GM18507 (cell line): ENCODE results near the gene PCDH19.

Source experiments
- DNase-seq: peaks from one replicate; pipeline ENCODE4 v3.0.0; 2011; ENCODE audit warnings: low read depth; ENCODE audit not compliant: insufficient read length; ENCODE audit errors: extremely low spot score
- FAIRE-seq: peaks from 2 replicates; lab custom pipeline; 2011; peaks lifted over from hg19 to GRCh38; lab: Jason Lieb, UNC

Gene PCDH19

DNA sequence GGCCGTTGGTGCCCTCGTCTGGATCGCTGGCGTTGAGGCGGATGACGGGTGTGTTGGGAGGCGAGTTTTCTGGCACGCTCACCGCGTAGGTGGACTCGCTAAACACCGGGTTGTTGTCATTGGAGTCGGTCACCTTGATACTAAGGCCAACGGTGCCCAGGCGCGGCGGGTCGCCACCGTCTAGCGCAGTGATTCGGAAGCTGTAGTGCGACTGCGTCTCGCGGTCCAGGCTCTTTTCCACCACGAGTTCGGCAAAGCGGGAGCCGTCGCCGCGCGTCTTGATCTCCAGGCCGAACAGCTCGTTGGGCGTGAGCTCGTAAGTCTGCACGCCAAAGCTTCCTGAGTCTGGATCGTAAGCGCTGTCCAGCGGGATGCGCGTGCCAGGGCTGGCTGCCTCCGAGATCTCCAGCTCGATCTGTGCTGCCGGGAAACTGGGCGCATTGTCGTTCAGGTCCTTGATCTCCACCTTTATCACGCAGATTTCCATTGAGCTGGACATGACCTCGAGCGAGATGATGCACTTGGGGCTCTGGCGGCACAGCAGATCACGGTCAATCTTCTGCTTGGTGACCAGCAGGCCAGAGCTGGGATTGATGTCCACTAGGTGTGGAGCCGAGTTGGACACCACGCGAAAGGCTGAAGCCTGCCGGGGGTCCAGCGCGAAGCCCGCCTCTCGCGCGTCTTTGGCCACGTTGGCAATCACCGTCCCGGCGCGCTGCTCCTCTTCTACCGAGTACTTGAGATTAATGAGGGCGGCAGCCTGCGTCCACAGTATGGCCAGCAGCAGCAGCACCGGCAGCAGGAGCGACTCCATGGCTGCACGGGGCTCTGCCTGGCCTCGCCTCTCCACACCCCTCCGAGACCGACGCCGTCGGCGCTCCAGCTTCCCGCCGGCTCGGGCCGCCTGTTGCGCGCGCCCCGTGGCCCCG, 2.0 kb downstream of the PCDH19 start:
- FAIRE-seq (no peak), DNase-seq (no peak)

DNA sequence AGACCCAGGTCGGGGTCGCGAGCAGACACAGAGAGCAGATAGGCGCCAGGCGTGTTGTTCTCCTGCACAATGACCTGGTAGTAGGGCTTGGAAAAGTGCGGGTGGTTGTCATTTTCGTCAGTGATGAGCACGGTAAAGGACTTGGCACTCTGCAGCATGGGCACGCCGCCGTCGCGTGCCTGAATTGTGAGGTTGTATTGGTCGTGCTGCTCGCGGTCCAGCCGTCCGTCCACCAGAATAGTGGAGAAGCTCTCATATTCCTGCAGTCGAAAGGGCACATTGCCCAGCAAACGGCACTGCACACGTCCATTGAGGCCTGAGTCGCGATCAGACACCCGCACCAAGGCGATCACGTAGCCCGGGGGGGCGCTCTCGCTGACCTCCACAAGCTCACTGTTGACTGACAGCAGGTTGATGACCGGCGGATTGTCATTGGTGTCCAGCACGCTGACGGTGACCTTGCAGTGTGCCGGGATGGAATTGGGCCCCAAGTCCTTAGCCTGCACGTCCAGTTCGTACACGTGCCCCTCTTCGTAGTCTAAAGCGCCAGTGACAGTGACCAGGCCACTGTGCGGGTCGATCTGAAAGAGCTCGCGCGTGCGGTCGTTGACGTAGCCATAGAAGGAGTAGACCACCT, 2.8 kb downstream of the PCDH19 start:
- DNase-seq (no peak), FAIRE-seq (no peak)

- FAIRE-seq (no peak), DNase-seq (no peak)
These were observed 4.6 kb downstream of the PCDH19 start for GRCh38 chrX:100405424-100405823.

- DNase-seq = no peak
- FAIRE-seq = no peak
These were observed 5.2 kb downstream of the PCDH19 start for GRCh38 chrX:100404851-100405250.

DNA sequence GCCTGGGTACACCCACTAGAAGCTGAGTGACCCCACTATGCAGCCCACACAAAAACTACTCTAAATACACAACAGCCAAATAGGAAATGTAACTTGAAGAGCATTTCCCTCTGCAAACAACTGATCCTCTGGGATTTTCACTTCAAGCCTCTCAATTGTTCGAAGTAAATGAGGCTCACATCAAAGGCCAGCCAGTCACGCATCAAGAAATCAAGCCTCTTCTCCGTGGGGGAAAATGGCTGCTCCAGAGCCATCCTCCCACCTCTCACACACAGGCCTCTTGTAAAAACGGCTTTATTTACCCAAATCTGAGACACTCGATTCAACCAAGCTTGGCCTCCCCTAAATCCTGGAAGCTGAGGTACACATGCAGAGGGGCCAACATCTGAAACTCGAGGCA, 14.3 kb downstream of the PCDH19 start:
- FAIRE-seq (no peak), DNase-seq (no peak)

DNA sequence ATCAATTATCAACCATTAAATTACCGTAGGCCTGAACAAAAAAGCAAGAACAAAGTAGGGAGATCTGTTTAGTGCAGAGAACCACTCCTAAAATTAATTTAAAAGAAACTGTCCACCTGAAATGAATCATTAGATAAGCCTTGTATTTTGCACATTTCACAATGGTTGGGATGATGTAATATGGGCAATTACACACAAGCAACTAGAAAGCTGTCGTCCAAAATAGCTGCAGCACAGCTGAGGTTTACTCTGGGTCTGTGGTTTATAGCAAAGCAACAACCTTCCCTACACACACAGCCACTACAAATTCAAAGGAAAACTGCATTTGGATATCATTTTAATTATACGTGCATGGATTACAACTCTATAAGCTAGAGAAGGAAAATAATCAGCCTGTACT, 28.5 kb downstream of the PCDH19 start:
- no peak for FAIRE-seq
- no peak for DNase-seq

- no peak for DNase-seq
- no peak for FAIRE-seq
These were observed 30.6 kb downstream of the PCDH19 start for GRCh38 chrX:100379388-100379986.

DNA sequence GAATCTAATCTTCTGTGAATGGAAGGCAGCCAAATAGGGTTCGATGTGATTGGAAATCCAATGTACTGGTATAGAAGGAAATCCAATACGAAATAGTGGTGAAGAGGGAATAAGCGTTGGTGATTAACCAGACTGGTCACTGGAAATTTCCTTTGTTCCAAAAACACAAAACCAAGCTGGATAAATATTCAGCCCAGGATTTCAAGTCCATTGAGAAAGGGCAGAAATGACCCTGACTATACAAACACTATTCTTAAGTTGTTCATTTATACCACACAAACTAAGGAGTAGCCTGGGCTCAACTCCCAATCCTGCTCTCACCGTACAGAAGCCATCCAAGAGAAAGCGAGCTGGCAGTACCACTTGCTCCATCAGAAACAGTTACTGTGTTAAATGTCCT, 32.2 kb downstream of the PCDH19 start:
- no peak for DNase-seq
- FAIRE-seq = no peak

DNA sequence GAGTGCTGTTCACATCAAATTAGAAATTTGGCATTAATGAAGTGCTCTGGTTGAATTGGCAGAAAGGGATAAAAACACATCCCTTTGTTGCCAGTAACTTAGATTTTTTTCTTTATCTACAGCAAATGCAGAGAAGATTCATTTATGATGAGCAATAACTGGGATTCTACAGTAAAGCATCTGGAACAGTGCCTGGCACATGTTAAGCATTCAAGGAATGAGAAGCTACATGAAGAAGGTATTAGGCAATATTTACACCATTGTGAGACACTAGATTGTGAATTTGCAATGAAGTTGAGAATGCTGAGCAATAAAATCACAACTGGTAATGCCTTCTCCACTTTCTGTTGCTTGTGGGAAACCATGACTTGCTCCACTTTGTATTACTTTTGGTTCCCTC, 33.5 kb downstream of the PCDH19 start:
- DNase-seq = no peak

DNA sequence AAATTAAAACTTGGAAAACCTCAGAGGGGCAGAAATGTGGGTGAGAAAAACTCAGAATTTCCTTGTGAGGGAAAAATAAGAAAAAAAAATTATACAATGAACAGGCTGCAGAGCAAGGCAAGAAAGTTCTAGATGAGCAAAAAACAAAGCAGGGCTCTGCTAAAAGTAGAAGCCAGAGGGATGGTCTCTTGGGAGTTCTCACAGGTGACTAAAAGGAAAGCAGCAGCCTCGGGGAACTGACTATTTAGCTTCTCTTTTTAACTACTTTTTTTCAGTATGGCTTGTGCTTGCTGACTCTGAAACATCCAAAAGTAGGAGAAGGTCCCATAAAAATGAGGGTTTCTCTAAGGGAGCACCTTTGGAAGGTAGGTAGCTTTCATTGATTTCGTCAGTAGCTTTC, 36.4 kb downstream of the PCDH19 start:
- DNase-seq (no peak), FAIRE-seq (no peak)

More for the DNA sequence above, 33.5 kb downstream of the PCDH19 start:
- FAIRE-seq = no peak

DNA sequence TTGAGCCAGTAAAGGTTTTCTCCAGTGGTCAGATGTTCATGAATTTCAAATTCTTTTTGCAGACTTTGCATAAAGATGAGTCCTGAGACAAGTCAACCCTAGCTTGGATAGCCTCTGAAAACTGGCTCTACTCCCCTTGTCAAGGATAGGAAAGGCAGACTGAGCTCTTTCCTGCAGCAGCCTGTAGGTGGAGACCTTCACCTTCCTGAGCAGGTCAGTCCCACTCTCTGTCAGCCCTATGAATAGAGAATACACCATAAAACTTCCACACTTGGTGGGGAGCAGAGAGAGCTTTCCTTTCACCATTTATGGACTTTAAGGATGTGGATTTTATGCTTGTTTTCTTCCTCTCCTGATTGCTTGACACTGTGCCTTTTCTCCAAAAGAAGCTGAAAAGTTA, 41.9 kb downstream of the PCDH19 start:
- FAIRE-seq (peak; percentile 47), DNase-seq (no peak)

GRCh38 chrX:100363896-100364295, 46.2 kb downstream of the PCDH19 start:
- DNase-seq (no peak), FAIRE-seq (no peak)

DNA sequence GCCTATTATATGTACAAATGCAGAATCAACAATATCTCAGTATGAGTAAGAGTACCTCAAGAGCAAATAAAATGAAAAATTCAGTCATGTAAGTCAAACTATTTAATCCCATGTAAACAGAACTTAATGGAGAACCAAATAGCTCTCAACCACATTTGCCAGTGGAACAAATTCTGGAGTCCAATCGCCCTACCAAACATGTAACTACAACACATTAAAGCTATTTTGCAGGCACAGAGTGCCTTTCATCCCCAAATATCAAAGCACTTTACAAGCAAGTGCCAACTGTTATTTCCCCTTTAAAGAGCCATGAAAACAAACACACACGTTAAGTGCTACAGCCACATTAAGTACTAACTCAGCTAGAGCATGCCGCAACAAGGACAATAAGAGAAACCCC, 51.3 kb downstream of the PCDH19 start:
- no peak for DNase-seq
- no peak for FAIRE-seq

- FAIRE-seq = no peak
- no peak for DNase-seq
These were observed 53.6 kb downstream of the PCDH19 start for GRCh38 chrX:100356351-100356896.

- FAIRE-seq = no peak
These were observed 54.4 kb downstream of the PCDH19 start for GRCh38 chrX:100355680-100356079.

GRCh38 chrX:100353326-100353725, 56.7 kb downstream of the PCDH19 start:
- DNase-seq (no peak), FAIRE-seq (no peak)

More at GRCh38 chrX:100355680-100356079, 54.4 kb downstream of the PCDH19 start:
- no peak for DNase-seq

DNA sequence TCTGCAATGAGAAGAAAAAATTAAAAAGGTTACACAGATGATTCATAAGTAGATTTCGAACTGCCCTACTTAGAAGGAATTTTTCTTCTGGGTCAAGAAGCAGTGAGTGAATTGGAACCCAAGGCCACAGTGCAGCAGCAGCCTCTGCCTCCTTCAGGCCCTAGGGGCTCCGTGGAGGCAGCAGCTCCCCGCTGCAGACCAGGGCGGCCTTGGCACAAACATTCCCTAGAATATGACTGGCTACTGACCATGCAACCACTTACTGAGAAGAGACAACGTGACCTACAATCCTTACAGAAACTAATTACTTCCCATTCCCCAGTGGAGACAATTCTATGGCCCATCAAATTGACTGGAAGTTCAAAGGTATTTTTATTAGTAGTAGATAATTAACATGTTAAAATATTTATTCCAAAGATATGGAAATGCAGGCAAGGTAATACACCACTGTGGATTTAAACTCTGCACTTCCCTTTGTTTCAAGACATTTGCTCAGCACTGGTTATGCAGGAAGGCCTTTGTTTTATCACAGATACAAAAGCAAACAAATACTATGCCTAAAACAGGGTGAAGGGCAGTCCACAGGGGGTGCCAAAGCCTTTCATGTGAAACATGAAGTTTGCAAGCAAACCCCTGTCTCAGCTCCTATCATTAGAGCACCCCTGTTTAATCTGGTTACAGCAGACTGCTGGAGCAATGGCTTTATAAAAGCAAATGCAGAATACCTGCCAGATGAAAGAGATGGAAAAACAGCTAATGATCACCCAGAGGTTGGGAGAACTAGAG, 59.2 kb downstream of the PCDH19 start:
- DNase-seq = no peak
- no peak for FAIRE-seq

DNA sequence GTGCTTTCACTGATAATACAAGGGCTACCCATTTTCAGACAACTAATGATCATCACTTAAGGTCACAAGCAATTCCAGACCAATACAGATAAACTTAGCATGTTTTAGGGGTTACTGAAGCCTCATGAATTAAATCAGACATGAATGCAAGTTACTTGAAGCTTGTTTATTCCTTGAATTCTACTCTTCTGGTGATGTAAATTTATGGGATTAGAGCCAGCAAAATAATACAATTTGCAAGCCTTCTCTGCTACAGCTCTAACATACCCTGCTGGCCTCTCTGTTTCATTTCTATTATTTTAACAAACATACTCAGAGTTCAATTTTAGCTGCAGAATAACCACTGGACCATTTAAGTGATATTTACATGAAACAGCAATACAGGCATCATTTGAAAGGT, 60.7 kb downstream of the PCDH19 start:
- FAIRE-seq (no peak), DNase-seq (no peak)

GRCh38 chrX:100341142-100341510, 68.9 kb downstream of the PCDH19 start:
- FAIRE-seq (no peak), DNase-seq (no peak)
